Fibroblast of skin of left biceps (primary cell): Measurements from ENCODE around the gene CENPP.

ENCODE experiments used
- DNase-seq, 2 experiments: peaks; one replicate each; pipeline ENCODE4 v3.0.0-alpha.2; 2013; ENCODE audit warnings: low read depth in 2 of 2

Gene CENPP

DNA sequence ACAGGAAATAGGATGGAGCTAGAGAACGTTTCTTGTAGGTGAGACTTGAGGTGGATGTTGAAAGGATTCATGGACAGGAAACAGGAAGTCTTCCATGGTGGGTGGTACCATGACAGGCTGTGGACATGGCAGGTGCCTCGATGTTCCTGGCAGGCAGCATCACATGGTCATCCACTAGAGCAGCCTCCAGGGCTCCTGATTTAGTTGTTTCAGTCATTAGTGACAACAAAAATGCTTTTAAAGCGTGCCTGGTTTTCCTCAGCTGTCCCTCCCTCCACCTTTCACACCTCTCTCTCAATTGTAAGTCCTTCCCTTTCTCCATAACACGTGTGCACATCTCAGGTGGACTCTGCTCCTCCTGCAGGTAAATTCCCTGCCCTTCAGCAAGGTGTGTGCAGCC is 181.7 kb downstream of the CENPP start:
- no peak for DNase-seq

- no peak for DNase-seq
Observed at GRCh38 chr9:92508018-92508820, 182.5 kb downstream of the CENPP start.

DNA sequence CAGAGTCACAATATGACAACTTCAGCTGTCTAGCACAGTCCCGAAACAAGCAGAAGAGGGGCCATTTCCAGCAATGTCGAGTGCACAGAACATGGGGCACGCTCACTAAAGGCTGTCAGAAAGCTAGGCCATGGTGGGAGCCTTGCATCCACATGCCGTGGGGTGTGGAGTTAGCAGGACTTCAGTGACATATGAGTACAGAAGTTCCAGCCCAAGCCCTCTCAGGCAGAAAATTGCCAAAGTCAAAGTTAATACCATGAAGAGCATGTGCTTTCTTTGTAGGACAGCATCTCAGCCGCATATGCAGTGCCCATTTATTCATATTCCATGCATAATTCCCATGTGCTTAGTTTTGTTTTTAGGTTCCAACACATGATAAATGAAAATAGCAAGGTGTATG is 183.3 kb downstream of the CENPP start:
- no peak for DNase-seq

DNA sequence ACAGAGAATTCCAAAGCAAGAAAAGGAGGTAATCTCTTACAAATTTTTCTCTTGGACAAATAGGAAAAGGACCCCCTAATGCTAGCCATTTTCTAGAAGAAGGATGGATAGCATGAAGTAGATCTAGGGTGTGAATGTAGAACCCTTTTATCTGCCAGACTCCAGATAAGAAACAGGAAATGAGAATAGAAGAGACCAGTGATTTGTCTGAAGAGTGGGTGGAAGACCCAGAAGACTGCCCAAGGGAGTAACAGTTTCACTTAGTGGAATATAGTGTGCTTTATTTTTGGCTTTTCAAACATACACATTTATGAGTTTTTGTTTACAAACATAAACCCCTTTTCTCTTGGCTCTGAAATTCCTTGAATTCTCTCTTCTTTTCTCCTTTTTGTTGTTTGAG is 185.0 kb downstream of the CENPP start:
- no peak for DNase-seq

DNA sequence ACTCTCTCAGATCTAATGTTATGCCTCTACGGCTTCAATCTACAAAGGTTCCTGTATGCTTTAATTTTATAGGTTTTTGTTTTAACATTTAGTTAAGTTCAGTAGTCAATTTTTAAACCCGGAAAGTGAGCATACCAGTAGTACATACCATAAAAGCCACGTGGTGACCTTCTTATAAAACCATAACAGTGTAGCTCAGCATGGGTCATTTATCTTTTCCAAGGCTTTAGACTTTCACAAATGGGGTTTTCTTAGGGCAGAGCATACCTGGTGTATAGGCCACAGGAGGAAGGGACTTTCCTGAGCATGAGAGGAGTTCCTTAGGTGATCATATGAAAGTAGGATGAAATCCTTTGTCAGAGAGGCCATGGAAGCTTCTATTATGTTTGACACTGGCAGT is 186.9 kb downstream of the CENPP start:
- no peak for DNase-seq

DNA sequence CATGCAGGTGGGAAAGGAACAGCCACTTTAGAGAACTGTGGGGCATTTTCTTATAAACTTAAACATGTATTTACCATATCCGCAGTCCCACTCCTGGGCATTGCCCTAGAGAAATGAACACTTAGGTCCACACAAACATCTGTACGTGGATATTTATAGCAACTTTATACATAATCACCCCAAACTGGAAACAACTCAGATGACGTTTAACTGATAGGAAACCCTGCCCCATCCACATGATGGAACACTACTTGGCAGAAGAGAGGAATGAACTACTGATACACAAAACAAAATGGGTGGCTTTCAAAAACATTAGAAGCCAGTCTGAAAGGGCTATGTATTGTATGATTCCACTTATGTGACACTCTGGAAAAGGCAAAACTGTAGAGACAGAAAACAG is 187.6 kb downstream of the CENPP start:
- no peak for DNase-seq

DNA sequence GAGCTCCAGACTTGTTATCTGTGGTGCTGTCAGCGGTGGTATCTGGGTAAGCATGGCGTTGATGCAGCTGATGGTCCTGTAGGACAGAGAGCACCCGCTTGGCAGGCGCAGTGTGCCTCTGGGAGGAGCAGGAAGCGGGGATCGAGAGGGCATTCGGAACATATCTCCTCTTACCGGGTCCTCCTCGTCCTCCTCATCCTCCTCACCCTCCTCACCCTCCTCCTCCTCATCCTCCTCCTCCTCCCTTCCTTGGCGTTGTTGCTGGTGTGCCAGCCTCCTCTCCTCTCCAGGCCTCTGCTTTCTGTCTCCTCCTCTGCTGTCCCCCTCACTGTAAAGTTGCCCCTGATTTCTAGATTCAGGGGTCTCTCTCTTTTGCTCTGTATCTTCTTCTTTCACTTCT is 188.9 kb downstream of the CENPP start:
- DNase-seq = no peak

DNA sequence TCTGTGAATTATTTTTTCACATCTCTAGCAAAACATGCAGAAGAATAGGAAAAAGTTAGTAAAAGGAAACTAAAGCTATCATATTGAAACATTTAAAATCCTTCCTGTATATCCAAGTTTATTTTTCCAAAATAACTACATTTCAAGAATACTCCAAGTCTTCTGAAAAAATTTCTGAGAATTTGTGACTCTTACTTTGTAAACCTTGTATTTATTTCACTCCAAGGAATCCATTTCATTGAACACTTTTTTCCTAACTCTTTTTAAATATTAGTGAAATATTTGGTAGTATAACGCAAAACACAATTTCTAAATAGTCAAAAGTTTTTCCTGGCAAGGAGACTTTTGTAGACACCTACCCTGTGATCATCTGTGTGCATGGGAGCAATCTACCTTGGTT is 190.8 kb downstream of the CENPP start:
- DNase-seq = no peak

DNA sequence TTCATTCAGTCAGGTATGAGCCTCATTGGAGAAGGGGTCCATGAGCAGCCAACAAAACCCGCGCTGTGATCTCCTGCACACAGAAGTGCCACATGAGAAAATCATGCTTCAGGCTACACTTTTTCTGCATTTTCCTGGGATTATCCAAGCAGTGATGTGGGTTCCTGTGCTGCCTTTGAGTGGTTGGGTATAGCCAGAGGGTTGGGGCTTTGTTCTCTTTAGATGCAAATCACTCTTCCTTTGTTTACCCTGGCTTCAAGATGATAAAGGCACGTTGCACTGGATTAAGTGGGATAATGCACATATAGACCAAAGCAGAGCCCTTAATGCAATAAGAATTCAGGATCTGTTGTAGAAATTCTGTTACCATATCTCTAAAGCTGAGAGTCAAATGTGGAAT is 191.3 kb downstream of the CENPP start:
- no peak for DNase-seq

- no peak for DNase-seq
Observed at GRCh38 chr9:92518199-92518598, 192.4 kb downstream of the CENPP start.

DNA sequence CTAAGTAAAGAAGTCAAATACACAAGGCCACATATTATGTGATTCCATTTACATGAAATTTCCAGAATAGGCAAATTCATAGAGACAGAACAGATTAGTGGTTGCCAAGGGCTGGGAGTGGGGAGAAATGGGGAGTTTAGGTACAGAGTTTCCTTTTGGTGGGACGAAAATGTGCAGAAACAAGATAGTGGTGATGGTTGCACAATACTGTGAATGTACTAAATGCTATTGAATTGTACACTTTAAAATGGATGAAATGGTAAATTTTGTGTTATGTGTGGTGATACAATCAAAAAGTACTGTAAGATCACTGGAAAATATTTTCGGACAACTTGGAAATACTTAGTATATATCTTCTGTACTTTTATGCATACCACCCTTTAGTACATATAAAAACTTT is 195.1 kb downstream of the CENPP start:
- DNase-seq = no peak

DNA sequence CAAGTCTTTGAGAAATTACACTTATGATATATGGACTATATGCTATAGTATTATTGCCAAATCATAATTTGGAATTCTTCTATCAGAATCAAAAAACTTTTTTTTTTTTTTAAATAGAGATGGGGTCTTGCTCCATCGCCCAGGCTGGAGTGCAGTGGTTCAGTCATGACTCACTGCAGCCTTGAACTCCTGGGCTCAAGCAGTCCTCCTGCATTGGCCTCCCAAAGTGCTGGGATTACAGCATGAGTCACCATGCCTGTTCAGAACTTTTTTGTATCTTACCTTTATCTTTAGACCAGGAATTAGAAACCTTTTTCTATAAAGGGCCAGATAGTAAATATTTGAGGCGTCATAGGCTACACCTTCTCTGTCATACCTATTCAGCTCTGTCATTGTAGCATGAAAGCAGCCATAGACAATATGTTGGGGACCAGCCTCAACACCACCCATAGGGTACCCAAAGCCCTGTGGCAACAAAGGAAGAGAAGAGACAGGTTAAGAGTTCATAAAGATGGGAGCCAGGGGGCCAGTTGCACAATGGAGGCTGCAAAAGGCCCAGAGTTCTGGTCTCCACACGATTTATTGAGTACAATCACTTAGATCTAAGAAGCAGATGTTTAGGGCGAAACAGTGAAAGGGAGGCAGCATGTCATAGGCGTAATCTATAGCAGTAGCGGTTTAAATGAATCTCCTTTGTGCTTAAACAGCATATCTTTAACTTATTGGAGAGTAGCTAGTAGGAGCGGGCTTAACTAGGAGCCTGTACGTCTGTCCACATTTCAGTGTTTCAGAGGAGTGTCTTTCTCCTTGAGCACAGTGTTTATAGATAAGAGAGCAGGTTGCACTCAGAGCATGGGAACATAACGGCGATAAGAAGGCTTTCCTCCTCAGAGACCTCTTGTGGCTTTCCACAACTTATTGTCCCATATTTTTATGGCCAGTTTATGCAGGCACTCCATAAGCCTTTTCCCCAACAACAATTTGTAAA is 197.5 kb downstream of the CENPP start:
- no peak for DNase-seq

DNA sequence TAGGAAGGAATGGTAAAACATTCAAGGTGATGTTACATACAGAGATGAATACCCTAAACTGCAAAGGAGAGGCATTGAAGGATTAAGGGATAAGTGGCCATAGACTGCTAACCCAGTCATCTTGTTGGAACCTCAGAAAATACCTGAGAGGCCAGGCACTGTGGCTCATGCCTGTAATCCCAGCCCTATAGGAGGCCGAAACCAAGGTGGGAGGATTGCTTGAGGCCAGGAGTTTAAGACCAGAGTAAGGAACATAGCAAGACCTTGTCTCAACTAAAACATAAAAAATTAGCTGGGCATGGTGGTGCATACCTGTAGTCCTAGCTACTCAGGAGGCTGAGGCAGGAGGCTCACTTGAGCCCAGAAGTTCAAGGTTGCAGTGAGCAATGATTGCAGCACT is 199.1 kb downstream of the CENPP start:
- DNase-seq = no peak

GRCh38 chr9:92525306-92525705 is 199.6 kb downstream of the CENPP start:
- DNase-seq = no peak

- DNase-seq = no peak
Observed at GRCh38 chr9:92527291-92527828, 201.6 kb downstream of the CENPP start.

GRCh38 chr9:92527832-92528521 is 202.2 kb downstream of the CENPP start:
- no peak for DNase-seq

DNA sequence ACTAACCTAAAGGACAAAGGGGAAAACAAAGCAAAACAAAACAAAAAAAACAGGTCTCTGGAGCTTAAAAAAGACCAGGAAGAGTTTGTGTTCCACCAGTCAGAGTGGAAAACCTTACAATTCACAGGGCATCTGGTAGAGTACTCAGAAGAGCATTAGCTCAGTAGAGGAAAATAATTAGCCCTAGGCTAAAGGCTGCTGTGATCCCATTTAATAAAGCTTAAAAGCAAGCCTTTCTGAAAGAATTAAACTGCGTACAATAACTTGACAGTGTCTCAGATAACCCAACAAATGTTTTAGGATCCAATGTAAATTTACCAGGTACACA is 202.7 kb downstream of the CENPP start:
- DNase-seq = no peak

GRCh38 chr9:92529124-92529523 is 203.4 kb downstream of the CENPP start:
- DNase-seq = no peak

- no peak for DNase-seq
Observed at GRCh38 chr9:92530893-92531292, 205.1 kb downstream of the CENPP start.

DNA sequence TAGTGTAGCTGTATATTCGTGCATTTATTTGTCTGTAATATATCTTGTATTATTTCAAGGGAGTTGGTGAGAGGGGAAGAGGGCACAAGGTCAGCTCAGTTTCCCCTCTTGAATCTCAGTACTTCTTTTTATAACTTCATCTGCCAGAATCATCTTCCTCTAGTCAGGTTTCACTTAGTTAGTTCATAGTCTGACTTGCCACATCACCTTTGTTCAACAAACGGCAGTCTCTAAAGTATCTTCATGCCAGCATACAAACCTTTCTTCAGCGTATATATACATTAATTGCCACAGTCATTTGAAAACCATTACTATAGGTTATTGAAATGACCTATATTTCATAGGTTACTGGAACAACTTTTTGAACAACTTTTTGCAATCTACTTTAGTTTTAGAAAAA is 208.5 kb downstream of the CENPP start:
- DNase-seq = no peak

DNA sequence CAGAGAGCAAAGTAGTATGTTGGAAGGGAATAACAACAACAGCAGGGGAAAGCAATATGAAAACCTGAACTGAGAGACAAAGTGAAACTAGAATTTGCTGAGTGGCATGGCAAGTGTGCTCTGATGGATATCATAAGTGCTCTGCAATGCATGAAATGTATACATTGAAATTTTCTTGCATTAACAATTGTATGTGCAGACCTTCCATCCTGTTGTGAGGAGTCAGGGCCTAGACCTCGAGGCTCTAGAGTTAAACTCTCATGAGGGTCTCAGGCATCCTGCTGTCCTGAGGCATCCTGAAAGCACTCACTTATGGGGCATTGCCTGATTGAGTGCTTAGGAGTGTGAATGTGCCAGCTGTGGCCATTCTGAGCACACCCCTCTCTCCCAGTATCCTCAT is 208.9 kb downstream of the CENPP start:
- no peak for DNase-seq
